ES-I3 (cell line): ENCODE data around the gene TP53INP2.

Source experiments
- H3K36me3 ChIP-seq: 2 replicates; pipeline ENCODE4 v1.6.1; 2013; ENCODE audit warnings: mild to moderate bottlenecking, low read length, control low read depth, moderate library complexity; ENCODE audit not compliant: insufficient read depth
- H3K4me1 ChIP-seq: 2 replicates; pipeline ENCODE4 v1.6.1; 2013; ENCODE audit warnings: mild to moderate bottlenecking, control low read depth, low read length; ENCODE audit not compliant: insufficient read depth
- H3K9ac ChIP-seq: 2 replicates; pipeline ENCODE4 v1.6.1; 2013; ENCODE audit warnings: low read depth, mild to moderate bottlenecking, low read length, moderate library complexity
- H3K9me3 ChIP-seq: 2 replicates; pipeline ENCODE4 v1.6.1; 2013; ENCODE audit warnings: mild to moderate bottlenecking, low read length, moderate library complexity; ENCODE audit not compliant: control insufficient read depth, insufficient read depth

TP53INP2 gene

GRCh38 chr20:34691838-34692237 lies 12.3 kb upstream of the TP53INP2 start:
- Histone ChIP-seq H3K9me3 (no peaks in the 10 kb centered on the region), H3K36me3 (no peaks in the 10 kb centered on the region), H3K9ac (no peak overlapping the region), H3K4me1 (peaks cover 5% of the 10 kb centered on the region; the same call in 1 of the 2 replicates)

DNA sequence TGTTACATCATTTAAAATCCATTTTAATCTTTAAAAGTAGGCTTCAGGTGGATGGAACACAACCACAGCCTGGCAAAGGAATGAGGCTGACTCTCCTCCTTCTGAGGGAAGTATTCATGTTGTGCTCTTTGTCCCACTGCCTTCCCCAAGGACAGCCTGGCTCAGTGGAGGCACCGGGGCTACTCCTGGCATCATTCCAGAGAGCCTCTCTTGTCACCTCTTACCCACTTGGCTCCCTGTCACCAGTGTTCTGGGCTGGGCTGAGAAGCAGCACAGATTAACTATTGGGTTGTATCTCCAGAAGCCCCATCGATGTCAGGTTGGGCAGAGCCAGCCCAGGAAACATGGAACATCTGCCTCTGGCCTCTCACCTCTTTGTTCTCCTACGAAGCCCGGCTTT lies 10.7 kb upstream of the TP53INP2 start:
- Histone ChIP-seq H3K9me3 (no peaks in the 10 kb centered on the region), H3K36me3 (no peaks in the 10 kb centered on the region), H3K4me1 (no peaks in the 10 kb centered on the region)

GRCh38 chr20:34701405-34702085 lies 2.6 kb upstream of the TP53INP2 start:
- Histone ChIP-seq H3K9ac (no peak overlapping the region), H3K9me3 (no peaks in the 10 kb centered on the region), H3K36me3 (no peaks in the 10 kb centered on the region)

More for the DNA sequence above, 10.7 kb upstream of the TP53INP2 start:
- H3K9ac ChIP-seq = no peak overlapping the region

GRCh38 chr20:34703061-34703423 lies 1.1 kb upstream of the TP53INP2 start:
- Histone ChIP-seq H3K4me1 (peaks cover 6% of the 10 kb centered on the region; the same call in 1 of the 2 replicates), H3K9ac (peak overlapping the region; percentile 76; the same call in 1 of the 2 replicates), H3K36me3 (no peaks in the 10 kb centered on the region), H3K9me3 (no peaks in the 10 kb centered on the region)

More at GRCh38 chr20:34701405-34702085, 2.6 kb upstream of the TP53INP2 start:
- peaks cover 6% of the 10 kb centered on the region; the same call in 1 of the 2 replicates for H3K4me1 ChIP-seq

DNA sequence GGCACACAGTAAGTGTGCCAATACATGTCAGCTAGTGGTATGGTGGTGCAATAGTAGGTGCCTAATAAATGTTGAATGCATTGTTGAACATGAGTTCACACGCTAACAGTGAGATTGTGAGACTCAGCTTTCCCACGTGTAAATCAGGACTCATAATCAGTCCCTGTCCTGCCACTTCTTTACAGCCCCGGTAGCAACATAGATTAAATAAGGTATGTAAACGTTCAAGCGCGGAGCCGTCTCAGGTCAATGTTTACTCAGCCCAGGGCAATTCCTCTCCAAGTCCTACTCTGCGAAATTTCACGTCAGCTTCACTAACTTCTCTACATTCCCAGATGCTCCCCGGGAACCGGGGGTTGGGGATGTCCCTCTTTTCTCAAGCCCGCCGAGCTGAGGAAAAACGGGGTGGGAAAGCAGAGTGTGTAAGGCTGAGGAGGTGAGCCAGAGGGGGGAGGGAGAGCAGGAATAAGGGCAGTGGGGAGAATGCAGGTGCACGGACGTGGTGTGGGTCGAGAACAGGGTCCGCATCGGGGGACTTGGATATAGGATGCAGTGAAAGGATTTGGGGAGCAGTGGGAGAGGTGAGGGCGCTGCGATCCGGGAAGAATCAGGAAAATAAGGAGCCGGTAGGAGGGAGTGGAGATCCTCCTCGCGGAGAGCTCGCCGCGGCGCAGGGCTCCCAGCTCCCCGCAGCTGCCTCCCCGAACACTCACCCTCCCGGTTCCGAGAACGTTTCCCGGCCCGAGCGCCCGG lies 544 bp upstream of the TP53INP2 start:
- H3K9ac ChIP-seq = peak overlapping the region; percentile 76; the same call in 1 of the 2 replicates
- H3K4me1 ChIP-seq = peaks cover 6% of the 10 kb centered on the region; the same call in 1 of the 2 replicates
- no peaks in the 10 kb centered on the region for H3K9me3 ChIP-seq
- H3K36me3 ChIP-seq = no peaks in the 10 kb centered on the region

DNA sequence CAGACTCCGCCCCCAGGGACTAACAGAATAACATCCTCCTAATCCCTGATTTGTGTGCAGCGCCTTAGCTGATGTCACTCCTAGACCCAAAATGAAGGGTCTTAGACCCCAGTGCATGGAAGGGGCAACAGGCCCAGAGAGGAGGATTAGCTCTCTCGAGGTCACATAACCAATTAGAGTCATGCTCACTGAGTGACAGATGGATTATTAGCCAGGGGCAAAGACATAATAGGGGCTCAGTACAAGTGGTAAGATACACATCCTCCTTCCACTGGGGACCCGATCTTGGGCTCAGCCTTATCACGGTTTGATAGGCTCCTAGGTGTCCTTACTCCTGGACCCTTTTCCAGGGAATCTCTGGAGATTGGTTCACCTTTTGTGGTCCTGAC lies 858 bp downstream of the TP53INP2 start:
- Histone ChIP-seq H3K9ac (peak overlapping the region; percentile 76), H3K9me3 (no peaks in the 10 kb centered on the region), H3K4me1 (peaks cover 6% of the 10 kb centered on the region; the same call in 1 of the 2 replicates), H3K36me3 (no peaks in the 10 kb centered on the region)

DNA sequence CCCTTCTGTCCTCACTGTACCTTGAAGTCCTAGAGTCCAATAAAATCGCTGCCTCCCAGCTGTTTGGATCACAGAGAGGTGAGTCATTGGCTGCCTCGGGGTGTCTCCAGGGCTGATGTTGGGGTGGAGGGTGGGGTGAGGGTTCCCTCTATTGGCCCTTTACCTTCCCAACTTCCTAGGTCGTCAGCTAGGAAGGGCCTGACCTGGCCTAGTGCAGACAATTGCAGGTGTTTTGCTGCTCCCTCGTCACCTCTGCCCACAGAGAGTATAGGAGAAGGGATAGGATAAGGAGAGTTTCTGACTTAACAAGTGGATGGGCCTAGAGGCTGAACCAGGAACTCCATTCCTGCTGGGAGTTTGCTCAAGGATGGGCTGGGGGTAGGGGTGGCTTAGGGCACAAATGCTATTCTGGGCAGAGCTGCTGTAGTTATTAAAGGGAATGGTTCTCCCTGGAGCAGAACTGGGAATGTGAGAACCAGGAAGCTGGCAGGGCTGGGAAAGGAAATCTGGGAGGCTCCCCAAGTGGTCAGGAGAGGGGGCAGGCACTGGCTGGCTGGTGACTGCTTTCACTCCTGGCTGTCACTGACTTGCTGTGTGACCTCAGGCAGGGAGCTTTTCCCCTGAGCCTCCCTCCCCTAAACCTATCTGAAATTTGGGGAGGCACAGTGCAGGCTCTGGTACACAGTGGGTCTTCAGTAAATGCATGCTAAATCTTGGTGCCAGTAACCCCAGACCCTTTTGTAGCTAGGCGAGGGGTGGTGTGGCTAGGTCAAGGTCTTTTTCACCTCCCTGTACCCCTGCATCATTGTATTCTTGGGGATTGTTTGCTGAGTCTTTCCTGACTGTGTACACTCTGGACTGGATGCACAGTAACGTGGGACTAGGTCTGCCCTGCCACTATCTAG lies 1.5 kb downstream of the TP53INP2 start:
- Histone ChIP-seq H3K36me3 (no peaks in the 10 kb centered on the region), H3K9me3 (no peaks in the 10 kb centered on the region), H3K9ac (peak overlapping the region; percentile 76; the same call in 1 of the 2 replicates), H3K4me1 (peaks cover 6% of the 10 kb centered on the region; the same call in 1 of the 2 replicates)

DNA sequence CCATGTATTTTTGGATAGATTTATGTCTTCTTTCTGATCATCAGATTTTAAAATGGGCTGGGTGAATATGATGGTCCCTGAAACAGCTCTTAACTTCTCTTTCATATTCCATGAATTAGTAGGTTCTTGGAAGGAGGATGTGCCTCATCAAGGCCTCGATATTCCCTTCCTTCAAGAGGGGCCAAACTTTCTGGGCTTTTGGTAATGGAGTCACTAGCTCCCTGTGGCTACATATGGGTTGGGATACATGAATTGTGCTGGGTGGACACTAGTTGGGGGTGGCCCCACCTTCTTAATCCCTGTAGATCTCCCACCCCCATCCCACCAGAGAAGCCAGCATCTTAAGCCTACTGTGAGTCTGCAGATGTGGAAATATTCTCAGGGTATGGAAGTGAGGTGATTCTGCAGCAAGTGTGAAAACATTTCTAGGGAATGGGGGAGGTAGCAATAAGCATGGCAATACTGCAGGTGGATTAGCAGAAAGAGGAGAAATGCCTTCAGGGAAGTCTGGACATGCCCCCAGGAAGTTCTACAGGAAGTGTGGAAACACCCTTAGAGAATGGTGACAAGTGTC lies 2.2 kb downstream of the TP53INP2 start:
- Histone ChIP-seq H3K4me1 (peaks cover 6% of the 10 kb centered on the region; the same call in 1 of the 2 replicates), H3K9me3 (no peaks in the 10 kb centered on the region), H3K9ac (no peak overlapping the region), H3K36me3 (no peaks in the 10 kb centered on the region)

DNA sequence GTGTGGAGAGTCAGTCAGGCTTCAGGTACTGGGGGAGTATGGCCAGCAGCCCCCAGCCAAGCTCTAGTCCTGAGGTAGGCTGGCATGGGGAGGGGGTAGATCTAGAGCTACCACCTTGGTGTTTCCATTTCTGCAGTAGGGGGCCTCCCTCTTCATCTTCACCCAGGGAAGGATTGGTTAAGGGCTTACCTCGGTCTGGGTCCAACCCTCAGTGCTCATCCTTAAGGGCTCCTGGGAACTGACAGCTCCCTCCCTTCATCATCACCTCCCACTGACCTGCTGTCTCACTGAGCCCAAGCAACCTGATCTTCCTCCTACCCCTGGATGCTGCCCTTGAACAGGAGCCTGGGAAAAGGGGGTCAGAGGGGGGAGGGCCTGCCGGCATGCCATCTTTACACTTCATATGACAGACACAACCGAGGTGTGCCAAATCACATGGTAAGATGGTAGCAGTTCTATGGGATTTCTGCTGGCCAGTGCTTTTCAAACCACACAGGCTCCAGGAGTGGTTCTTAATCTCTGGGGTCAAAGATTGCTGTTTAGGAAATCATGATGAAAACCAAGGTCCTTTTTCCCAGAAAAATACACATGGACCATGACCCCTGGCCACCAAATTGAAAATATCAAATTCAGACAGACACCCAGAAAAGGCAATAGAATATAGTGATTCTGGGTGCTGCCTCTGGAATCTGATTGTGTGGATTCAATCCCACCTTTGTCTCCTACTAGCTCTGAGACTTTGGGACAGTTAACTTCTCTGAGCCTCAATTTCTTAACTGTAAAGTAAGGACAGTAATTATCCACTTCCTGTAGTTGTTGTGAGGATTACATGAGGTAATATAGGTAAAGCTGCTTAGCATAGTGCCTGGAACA lies 3.0 kb downstream of the TP53INP2 start:
- H3K9me3 ChIP-seq = no peaks in the 10 kb centered on the region
- peaks cover 6% of the 10 kb centered on the region; the same call in 1 of the 2 replicates for H3K4me1 ChIP-seq
- H3K9ac ChIP-seq = no peak overlapping the region
- no peaks in the 10 kb centered on the region for H3K36me3 ChIP-seq

- peak overlapping the region; percentile 78; the same call in 1 of the 2 replicates for H3K9ac ChIP-seq
- H3K36me3 ChIP-seq = no peaks in the 10 kb centered on the region
- H3K4me1 ChIP-seq = peaks cover 6% of the 10 kb centered on the region; the same call in 1 of the 2 replicates
- H3K9me3 ChIP-seq = no peaks in the 10 kb centered on the region
These were observed 4.5 kb downstream of the TP53INP2 start for GRCh38 chr20:34708621-34709043.

DNA sequence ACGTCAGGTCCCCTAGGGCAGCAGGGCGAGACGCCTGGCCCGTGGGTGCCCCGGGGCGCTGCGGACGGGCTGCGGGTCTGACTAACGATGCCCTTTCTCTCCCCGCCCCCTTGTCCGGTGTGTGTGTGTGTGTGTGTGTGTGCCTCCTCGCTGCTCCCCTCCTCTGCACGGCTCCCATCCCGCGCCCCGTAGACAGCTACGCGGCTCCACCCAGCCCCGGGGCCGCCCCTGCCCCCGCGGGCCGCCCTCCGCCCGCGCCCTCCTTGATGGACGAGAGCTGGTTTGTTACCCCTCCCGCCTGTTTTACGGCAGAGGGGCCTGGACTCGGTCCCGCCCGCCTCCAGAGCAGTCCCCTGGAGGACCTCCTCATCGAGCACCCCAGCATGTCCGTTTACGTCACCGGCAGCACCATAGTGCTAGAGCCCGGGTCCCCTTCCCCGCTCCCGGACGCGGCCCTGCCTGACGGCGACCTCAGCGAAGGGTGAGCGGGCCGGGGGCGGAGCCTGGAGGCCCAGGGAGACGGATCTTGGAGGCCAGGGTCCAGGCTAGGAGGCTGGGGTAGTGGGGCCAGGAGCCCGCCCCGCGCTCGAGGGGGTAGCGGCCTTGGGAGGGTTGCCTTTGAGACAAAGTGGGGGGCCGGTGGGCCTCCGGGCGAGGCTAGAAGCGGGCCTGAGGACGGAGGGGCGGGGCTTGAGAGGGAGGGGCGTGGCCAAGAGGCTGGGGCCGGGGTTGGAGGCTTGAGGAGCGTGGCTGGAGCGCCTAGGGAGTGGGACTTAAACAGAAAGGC lies 5.1 kb downstream of the TP53INP2 start:
- Histone ChIP-seq H3K4me1 (peaks cover 6% of the 10 kb centered on the region; the same call in 1 of the 2 replicates), H3K36me3 (no peaks in the 10 kb centered on the region), H3K9me3 (no peaks in the 10 kb centered on the region), H3K9ac (peak overlapping the region; percentile 78; the same call in 1 of the 2 replicates)

- Histone ChIP-seq H3K9ac (peak overlapping the region; percentile 78), H3K9me3 (no peaks in the 10 kb centered on the region), H3K36me3 (no peaks in the 10 kb centered on the region), H3K4me1 (peaks cover 4% of the 10 kb centered on the region; the same call in 1 of the 2 replicates)
These were observed 5.9 kb downstream of the TP53INP2 start for GRCh38 chr20:34709831-34710567.
